Mesenchymal stem cell (in vitro differentiated cells and primary cell): ENCODE data around the gene STK32B.

Experiments used
- DNase-seq: peaks from one replicate; pipeline ENCODE4 v3.0.0-alpha.2; 2013
- H2AFZ ChIP-seq: one replicate; pipeline ENCODE4 v1.6.1; 2013; ENCODE audit warnings: low read depth, mild to moderate bottlenecking, control low read depth, inconsistent platforms, low read length, moderate library complexity
- H2AK5ac ChIP-seq: 2 replicates; pipeline ENCODE4 v1.6.1; 2013; ENCODE audit warnings: low read length, moderate library complexity, mild to moderate bottlenecking, inconsistent platforms; ENCODE audit not compliant: severe bottlenecking
- H2BK120ac ChIP-seq: one replicate; pipeline ENCODE4 v1.6.1; 2013; ENCODE audit warnings: low read depth, mild to moderate bottlenecking, inconsistent platforms, low read length, moderate library complexity
- H2BK12ac ChIP-seq, 2 experiments: one replicate each; pipeline ENCODE4 v1.6.1; 2013; ENCODE audit warnings: inconsistent platforms in 2 of 2, low read length in 2 of 2, mild to moderate bottlenecking in 2 of 2, moderate library complexity in 2 of 2, control low read depth in 1 of 2
- H2BK15ac ChIP-seq: one replicate; pipeline ENCODE4 v1.6.1; 2013; ENCODE audit warnings: mild to moderate bottlenecking, low read depth, inconsistent platforms; ENCODE audit not compliant: poor library complexity, severe bottlenecking
- H2BK5ac ChIP-seq: 2 replicates; pipeline ENCODE4 v1.6.1; 2013; ENCODE audit warnings: low read depth, mild to moderate bottlenecking, low read length, control low read depth, inconsistent platforms; ENCODE audit not compliant: poor library complexity, severe bottlenecking
- H3K14ac ChIP-seq, 2 experiments: one replicate each; pipeline ENCODE4 v1.6.1; 2013; ENCODE audit warnings: inconsistent platforms in 2 of 2, low read length in 2 of 2, control low read depth in 1 of 2, mild to moderate bottlenecking in 1 of 2, moderate library complexity in 1 of 2
- H3K18ac ChIP-seq, 2 experiments: one replicate each; pipeline ENCODE4 v1.6.1; 2013; ENCODE audit warnings: inconsistent platforms in 2 of 2, low read length in 2 of 2, control low read depth in 1 of 2, low read depth in 1 of 2, mild to moderate bottlenecking in 1 of 2
- H3K23ac ChIP-seq, 2 experiments: one replicate each; pipeline ENCODE4 v1.6.1; 2013; ENCODE audit warnings: inconsistent platforms in 2 of 2, low read length in 2 of 2, mild to moderate bottlenecking in 2 of 2, moderate library complexity in 2 of 2, control low read depth in 1 of 2
- H3K27ac ChIP-seq: 2 replicates; pipeline ENCODE4 v1.5.1; 2013; ENCODE audit warnings: mild to moderate bottlenecking, moderate library complexity, low read length, control low read depth, inconsistent platforms; ENCODE audit not compliant: poor library complexity, severe bottlenecking
- H3K27me3 ChIP-seq, 2 experiments: 2 replicates each; pipeline versions ENCODE4 v1.6.1 to v1.7.0; 2013; ENCODE audit warnings: low read length in 2 of 2, mild to moderate bottlenecking in 2 of 2, moderate library complexity in 2 of 2, control low read depth in 1 of 2, inconsistent platforms in 1 of 2; ENCODE audit not compliant: control insufficient read depth in 1 of 2, insufficient read depth in 1 of 2
- H3K36me3 ChIP-seq, 2 experiments: 2 replicates each; pipeline versions ENCODE4 v1.6.1 to v1.7.0; 2013; ENCODE audit warnings: low read length in 2 of 2, control low read depth in 1 of 2, inconsistent platforms in 1 of 2, low read depth in 1 of 2, mild to moderate bottlenecking in 1 of 2; ENCODE audit not compliant: insufficient read depth in 2 of 2, control insufficient read depth in 1 of 2
- H3K4ac ChIP-seq, 2 experiments: one replicate each; pipeline ENCODE4 v1.6.1; 2013; ENCODE audit warnings: inconsistent platforms in 2 of 2, low read length in 2 of 2, mild to moderate bottlenecking in 2 of 2, moderate library complexity in 2 of 2, control low read depth in 1 of 2, low read depth in 1 of 2
- H3K4me1 ChIP-seq: 2 replicates; pipeline ENCODE4 v1.6.1; 2013; ENCODE audit warnings: low read depth, low read length, control low read depth; ENCODE audit not compliant: control insufficient read depth, insufficient read depth
- H3K4me2 ChIP-seq: 2 replicates; pipeline ENCODE4 v1.6.1; 2013; ENCODE audit warnings: low read length, mild to moderate bottlenecking, inconsistent platforms; ENCODE audit not compliant: poor library complexity, severe bottlenecking
- H3K4me3 ChIP-seq, 2 experiments: 2 replicates each; pipeline versions ENCODE4 v1.5.1 to v1.7.0; 2013; ENCODE audit warnings: low read length in 2 of 2, mild to moderate bottlenecking in 2 of 2, control low read depth in 1 of 2, low read depth in 1 of 2; ENCODE audit not compliant: insufficient read depth in 1 of 2
- H3K79me1 ChIP-seq: replicated peaks from 2 replicates; pipeline ENCODE4 v1.6.1; 2013; ENCODE audit warnings: mild to moderate bottlenecking, control low read depth, low read length, inconsistent platforms; ENCODE audit not compliant: poor library complexity, severe bottlenecking
- H3K9ac ChIP-seq: 2 replicates; pipeline ENCODE4 v1.7.0; 2013; ENCODE audit warnings: mild to moderate bottlenecking, low read length, moderate library complexity
- H3K9me3 ChIP-seq: 2 replicates; pipeline ENCODE4 v1.7.0; 2013; ENCODE audit warnings: mild to moderate bottlenecking, low read length; ENCODE audit not compliant: control insufficient read depth
- H4K8ac ChIP-seq: one replicate; pipeline ENCODE4 v1.6.1; 2013; ENCODE audit warnings: inconsistent platforms, mild to moderate bottlenecking, low read length, moderate library complexity
- H4K91ac ChIP-seq: one replicate; pipeline ENCODE4 v1.6.1; 2013; ENCODE audit warnings: mild to moderate bottlenecking, low read length, inconsistent platforms
- WGBS: methylation state at CpG from one replicate; pipeline ENCODE4 v1.1.7; 2013; ENCODE audit warnings: mixed read lengths; 5-methylcytosine and 5-hydroxymethylcytosine counted together

Gene STK32B

DNA sequence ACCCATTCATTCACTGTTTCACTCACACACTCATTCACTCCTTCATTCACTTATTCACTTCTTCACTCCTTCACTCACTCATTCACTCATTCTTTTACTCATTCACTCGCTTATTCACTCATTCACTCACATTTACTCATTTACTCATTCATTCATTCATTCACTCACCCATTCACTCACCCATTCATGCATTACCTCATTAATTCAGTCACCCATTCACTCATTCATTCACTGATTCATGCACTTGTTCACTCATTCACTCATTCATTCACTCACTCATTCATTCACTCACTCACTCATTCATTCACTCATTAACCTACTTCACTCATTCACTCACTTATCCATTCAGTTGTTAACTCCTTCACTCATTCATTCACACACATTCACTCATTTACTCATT lies 70.8 kb downstream of the STK32B start:
- H2BK120ac ChIP-seq: no peak overlapping the region
- H4K8ac ChIP-seq: no peak overlapping the region
- peaks cover 30% of the 10 kb centered on the region for H3K79me1 ChIP-seq
- H2AFZ ChIP-seq: no peak overlapping the region
- H3K4me1 ChIP-seq: peaks cover 9% of the 10 kb centered on the region
- no peak overlapping the region for H3K23ac ChIP-seq
- no peak overlapping the region for H2AK5ac ChIP-seq
- H2BK12ac ChIP-seq: no peak overlapping the region
- H3K9me3 ChIP-seq: no peaks in the 10 kb centered on the region
- H3K4me3 ChIP-seq: no peak overlapping the region
- no peak overlapping the region for H3K9ac ChIP-seq
- no peak overlapping the region for H3K14ac ChIP-seq
- no peak overlapping the region for H2BK5ac ChIP-seq
- no peak overlapping the region for H4K91ac ChIP-seq
- H3K4me2 ChIP-seq: no peak overlapping the region
- no peak overlapping the region for H3K18ac ChIP-seq
- H3K36me3 ChIP-seq: peaks cover 0 to 6% of the 10 kb centered on the region in 2 experiments
- no peak overlapping the region for H2BK15ac ChIP-seq
- no peak overlapping the region for H3K4ac ChIP-seq
- no peak for DNase-seq
- 94% methylated on average over 1 of the region's 1 CpG for WGBS
- no peak overlapping the region for H3K27ac ChIP-seq
- no peaks in the 10 kb centered on the region for H3K27me3 ChIP-seq

- Histone ChIP-seq H3K4me2 (no peak overlapping the region), H3K18ac (no peak overlapping the region), H3K4me1 (peaks cover 2% of the 10 kb centered on the region), H2BK15ac (no peak overlapping the region), H3K9me3 (no peaks in the 10 kb centered on the region), H2BK5ac (no peak overlapping the region), H3K36me3 (peaks cover 0 to 6% of the 10 kb centered on the region in 2 experiments), H3K4ac (no peak overlapping the region), H3K79me1 (peaks cover 32% of the 10 kb centered on the region), H3K27me3 (no peaks in the 10 kb centered on the region), H3K4me3 (no peak overlapping the region), H2AFZ (no peak overlapping the region), H3K27ac (no peak overlapping the region), H3K23ac (no peak overlapping the region), H4K91ac (no peak overlapping the region), H2BK120ac (no peak overlapping the region), H3K14ac (no peak overlapping the region), H2BK12ac (no peak overlapping the region), H4K8ac (no peak overlapping the region), H2AK5ac (no peak overlapping the region), H3K9ac (no peak overlapping the region)
- DNase-seq: no peak
- 94% methylated on average over 2 of the region's 2 CpGs for WGBS
Measured at GRCh38 chr4:5124876-5125275, 73.6 kb downstream of the STK32B start.

DNA sequence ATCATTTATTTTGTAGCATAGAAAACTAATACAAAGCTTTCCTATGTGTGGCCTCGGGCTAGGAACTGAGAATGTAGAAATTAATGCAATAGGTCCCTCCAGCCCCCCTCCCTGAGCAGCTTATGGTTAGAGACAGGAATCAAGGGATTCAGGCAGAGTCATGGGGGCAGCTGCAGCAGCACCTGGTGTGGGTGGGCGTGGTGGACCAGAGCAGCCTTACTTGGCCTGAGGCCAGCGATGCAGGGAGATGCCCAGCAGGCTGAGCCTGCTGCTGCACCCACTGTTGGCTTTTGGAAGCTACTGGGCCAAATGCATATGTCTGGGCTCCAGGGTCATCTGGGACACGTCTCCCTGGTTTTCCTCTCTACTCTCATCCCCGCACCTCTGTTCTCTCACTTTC lies 74.0 kb downstream of the STK32B start:
- H2BK5ac ChIP-seq: no peak overlapping the region
- no peak overlapping the region for H3K14ac ChIP-seq
- H4K8ac ChIP-seq: no peak overlapping the region
- DNase-seq: no peak
- H3K27me3 ChIP-seq: no peaks in the 10 kb centered on the region
- H2BK15ac ChIP-seq: no peak overlapping the region
- H3K79me1 ChIP-seq: peaks cover 35% of the 10 kb centered on the region
- no peak overlapping the region for H3K4me3 ChIP-seq
- H3K4me1 ChIP-seq: peaks cover 2% of the 10 kb centered on the region
- H3K27ac ChIP-seq: no peak overlapping the region
- H2BK12ac ChIP-seq: no peak overlapping the region
- 85% methylated on average over 5 of the region's 5 CpGs for WGBS
- H3K18ac ChIP-seq: no peak overlapping the region
- no peak overlapping the region for H4K91ac ChIP-seq
- no peak overlapping the region for H3K4ac ChIP-seq
- H3K36me3 ChIP-seq: peaks cover 0 to 6% of the 10 kb centered on the region in 2 experiments
- H3K9ac ChIP-seq: no peak overlapping the region
- H3K23ac ChIP-seq: no peak overlapping the region
- no peak overlapping the region for H2BK120ac ChIP-seq
- H2AFZ ChIP-seq: no peak overlapping the region
- H2AK5ac ChIP-seq: no peak overlapping the region
- no peaks in the 10 kb centered on the region for H3K9me3 ChIP-seq
- H3K4me2 ChIP-seq: no peak overlapping the region

DNA sequence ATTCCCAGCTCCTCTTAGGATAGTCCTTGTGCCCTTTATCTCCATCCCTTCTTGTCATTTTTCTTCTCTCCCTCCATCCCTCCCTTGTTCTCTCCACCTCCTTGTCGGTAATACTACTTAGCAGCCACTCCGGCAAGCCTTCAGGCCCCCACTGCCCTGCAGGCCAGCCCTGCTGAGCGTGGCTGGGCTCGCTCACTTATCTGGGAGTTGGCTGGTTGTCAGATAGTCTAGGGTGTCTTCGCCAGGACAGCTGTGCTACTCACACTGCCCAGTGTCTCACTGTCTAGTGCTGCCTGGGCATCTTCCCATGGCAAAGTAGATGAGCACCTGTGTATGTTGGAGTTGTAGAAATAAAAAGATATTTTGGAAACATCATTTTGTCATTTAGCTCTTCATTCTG lies 75.0 kb downstream of the STK32B start:
- H3K27me3 ChIP-seq: no peaks in the 10 kb centered on the region
- no peak overlapping the region for H2AFZ ChIP-seq
- no peak overlapping the region for H2AK5ac ChIP-seq
- H3K27ac ChIP-seq: no peak overlapping the region
- no peak overlapping the region for H3K18ac ChIP-seq
- no peak overlapping the region for H3K9ac ChIP-seq
- no peak overlapping the region for H2BK12ac ChIP-seq
- no peak for DNase-seq
- no peaks in the 10 kb centered on the region for H3K9me3 ChIP-seq
- H3K14ac ChIP-seq: no peak overlapping the region
- H3K4ac ChIP-seq: no peak overlapping the region
- no peak overlapping the region for H2BK120ac ChIP-seq
- H2BK5ac ChIP-seq: no peak overlapping the region
- H4K91ac ChIP-seq: no peak overlapping the region
- H3K4me2 ChIP-seq: no peak overlapping the region
- H3K36me3 ChIP-seq: peaks cover 0 to 6% of the 10 kb centered on the region in 2 experiments
- no peak overlapping the region for H4K8ac ChIP-seq
- peaks cover 35% of the 10 kb centered on the region for H3K79me1 ChIP-seq
- peaks cover 2% of the 10 kb centered on the region for H3K4me1 ChIP-seq
- H2BK15ac ChIP-seq: no peak overlapping the region
- 96% methylated on average over 5 of the region's 5 CpGs for WGBS
- H3K4me3 ChIP-seq: no peak overlapping the region
- H3K23ac ChIP-seq: no peak overlapping the region
